CD14-positive monocyte (primary cell): ENCODE data around the gene H1-8. TPM values are rescaled to one million over a fixed set of nuclear protein-coding genes. Genes with fewer than 3 reads are reported as not detected.

Experiments used
- DNase-seq, 3 donors: peaks; one replicate each; pipeline ENCODE4 v3.0.0-alpha.2; 2011 to 2022
- H2AFZ ChIP-seq: 2 replicates; pipeline ENCODE4 v1.6.0; 2012; ENCODE audit warnings: mild to moderate bottlenecking, low read depth, low read length, inconsistent platforms; ENCODE audit not compliant: insufficient read depth, poor library complexity, severe bottlenecking
- H3K27ac ChIP-seq, 2 donors: 1 replicate in 1 of 2; 2 replicates in 1 of 2; pipeline ENCODE4 v1.5.1; 2012 to 2013; ENCODE audit warnings: low read length in 2 of 2, control low read depth in 1 of 2, inconsistent platforms in 1 of 2, low read depth in 1 of 2, mild to moderate bottlenecking in 1 of 2
- H3K27me3 ChIP-seq, 2 donors: one replicate each; pipeline versions ENCODE4 v1.6.0 to v1.6.1; 2011 to 2013; ENCODE audit warnings: low read length in 2 of 2; ENCODE audit not compliant: control insufficient read depth in 2 of 2, insufficient read depth in 2 of 2
- H3K36me3 ChIP-seq, 2 donors: replicated peaks in 1 of 2; 1 replicate in 1 of 2; 2 replicates in 1 of 2; pipeline versions ENCODE4 v1.5.1 to v1.6.1; 2012 to 2013; ENCODE audit warnings: low read length in 2 of 2, control low read depth in 1 of 2, inconsistent platforms in 1 of 2, mild to moderate bottlenecking in 1 of 2; ENCODE audit not compliant: insufficient read depth in 2 of 2, control insufficient read depth in 1 of 2
- H3K4me1 ChIP-seq, 2 donors: 1 replicate in 1 of 2; 2 replicates in 1 of 2; pipeline versions ENCODE4 v1.5.1 to v1.6.1; 2012 to 2013; ENCODE audit warnings: low read length in 2 of 2, control low read depth in 1 of 2, inconsistent platforms in 1 of 2, mild to moderate bottlenecking in 1 of 2, moderate library complexity in 1 of 2; ENCODE audit not compliant: insufficient read depth in 2 of 2, control insufficient read depth in 1 of 2
- H3K4me2 ChIP-seq: replicated peaks from 2 replicates; pipeline ENCODE3; 2012; ENCODE audit warnings: low read length, moderate library complexity, mild to moderate bottlenecking; ENCODE audit not compliant: poor library complexity, severe bottlenecking; ENCODE audit errors: extremely low read depth
- H3K4me3 ChIP-seq, 3 experiments: fragments of 200-600 bp in 1 of 3; sonication (generic) in 1 of 3; replicated peaks in 1 of 3; 1 replicate in 2 of 3; 2 replicates in 1 of 3; pipeline ENCODE4 v1.5.1; 2011 to 2013; ENCODE audit warnings: low read length in 3 of 3, mild to moderate bottlenecking in 3 of 3, control low read depth in 2 of 3, low read depth in 2 of 3, inconsistent platforms in 1 of 3, moderate library complexity in 1 of 3
- H3K79me2 ChIP-seq: 2 replicates; pipeline ENCODE4 v1.6.0; 2012; ENCODE audit warnings: mild to moderate bottlenecking, control low read depth, inconsistent platforms, low read length, moderate library complexity; ENCODE audit not compliant: insufficient read depth
- H3K9ac ChIP-seq: 2 replicates; pipeline ENCODE4 v1.6.0; 2017; ENCODE audit warnings: low read length, mild to moderate bottlenecking; ENCODE audit not compliant: insufficient read depth, poor library complexity, severe bottlenecking
- H3K9me3 ChIP-seq, 2 donors: replicated peaks in 1 of 2; 1 replicate in 1 of 2; 2 replicates in 1 of 2; pipeline versions ENCODE4 v1.5.1 to v1.6.1; 2012 to 2013; ENCODE audit warnings: low read length in 2 of 2, control low read depth in 1 of 2; ENCODE audit not compliant: control insufficient read depth in 1 of 2, insufficient read depth in 1 of 2
- H4K20me1 ChIP-seq: 2 replicates; pipeline ENCODE4 v1.6.0; 2012; ENCODE audit warnings: mild to moderate bottlenecking, low read length, control low read depth, moderate library complexity; ENCODE audit not compliant: insufficient read depth
- H3K27ac Mint-ChIP-seq, 7 donors: one replicate each; pipeline ENCODE4 v1.8.0; 2020; ENCODE audit warnings: mild to moderate bottlenecking in 7 of 7, mixed read lengths in 7 of 7, moderate library complexity in 6 of 7, inconsistent platforms in 2 of 7
- H3K27me3 Mint-ChIP-seq, 3 donors: one replicate each; pipeline ENCODE4 v1.8.0; 2021 to 2022; ENCODE audit warnings: low read depth in 3 of 3, mild to moderate bottlenecking in 3 of 3, mixed read lengths in 3 of 3, moderate library complexity in 3 of 3, inconsistent platforms in 1 of 3
- H3K36me3 Mint-ChIP-seq, 2 donors: one replicate each; pipeline ENCODE4 v1.8.0; 2020; ENCODE audit warnings: mixed read lengths in 2 of 2, inconsistent platforms in 1 of 2, mild to moderate bottlenecking in 1 of 2
- H3K4me1 Mint-ChIP-seq: one replicate; pipeline ENCODE4 v1.8.0; 2020; ENCODE audit warnings: mild to moderate bottlenecking, mixed read lengths
- H3K4me3 Mint-ChIP-seq, 2 donors: one replicate each; pipeline ENCODE4 v1.8.0; 2020; ENCODE audit warnings: mild to moderate bottlenecking in 2 of 2, mixed read lengths in 2 of 2, moderate library complexity in 1 of 2
- H3K9me3 Mint-ChIP-seq, 7 donors: one replicate each; pipeline ENCODE4 v1.8.0; 2020 to 2022; ENCODE audit warnings: mixed read lengths in 7 of 7, mild to moderate bottlenecking in 6 of 7, moderate library complexity in 6 of 7, inconsistent platforms in 2 of 7
- CTCF ChIP-seq: fragments of 200-600 bp; IDR thresholded peaks from one replicate; pipeline ENCODE4 v1.8.0; 2022; ENCODE audit warnings: antibody characterized with exemption, mild to moderate bottlenecking
- WGBS: methylation state at CpG from one replicate; pipeline ENCODE4 v1.1.5; 2013; ENCODE audit warnings: missing lambda C conversion rate; ENCODE audit not compliant: insufficient coverage; 5-methylcytosine and 5-hydroxymethylcytosine counted together
- intact Hi-C, 2 donors: fragments of 100-400 bp; cut with micrococcal nuclease; formaldehyde crosslinking; loops; one replicate each; pipeline versions ENCODE4 v1.15.0 to v1.15.1; 2023
- polyA plus RNA-seq, 3 donors: library from polyadenylated mRNA; depleted of rRNA in 1 of 3; unstranded in 2 of 3; stranded (reverse) in 1 of 3; fragments of 300-500 nt in 2 of 3; fragments of >200 nt in 1 of 3; fragmentation: Illumina TruSeq in 2 of 3; gene quantifications; 1 replicate in 2 of 3; 2 replicates in 1 of 3; pipeline ENCODE4 v1.2.3, GENCODE V29; 2012 to 2021

H1-8 gene
- polyA plus RNA-seq, 3 donors = not detected

GRCh38 chr3:129557548-129557894 lies 14.5 kb downstream of the H1-8 start:
- H3K27me3 Mint-ChIP-seq = peaks cover 0 to 2% (median 0%) of the 10 kb centered on the region in 3 donors
- Histone ChIP-seq H3K4me3 (no peak overlapping the region), H3K27ac (no peak overlapping the region), H4K20me1 (no peaks in the 10 kb centered on the region), H3K4me1 (peaks cover 20 to 27% of the 10 kb centered on the region in 2 donors), H3K9ac (no peak overlapping the region), H3K9me3 (no peaks in the 10 kb centered on the region), H3K36me3 (peaks cover 64 to 76% of the 10 kb centered on the region in 2 donors), H3K27me3 (no peaks in the 10 kb centered on the region), H2AFZ (no peak overlapping the region), H3K4me2 (no peak overlapping the region), H3K79me2 (no peaks in the 10 kb centered on the region)
- no peak for DNase-seq
- H3K36me3 Mint-ChIP-seq = peaks cover 58 to 68% of the 10 kb centered on the region in 2 donors
- no peak overlapping the region for H3K4me3 Mint-ChIP-seq
- no peak for TF ChIP-seq CTCF
- H3K9me3 Mint-ChIP-seq = no peaks in the 10 kb centered on the region
- intact Hi-C loops = no loop called here
- H3K4me1 Mint-ChIP-seq = peaks cover 33% of the 10 kb centered on the region
- WGBS = 98% methylated on average over 10 of the region's 11 CpGs
- H3K27ac Mint-ChIP-seq = peak overlapping the region in 2 of 7 donors; percentile 17 to 51

GRCh38 chr3:129558081-129558771 lies 15.3 kb downstream of the H1-8 start:
- Histone ChIP-seq H3K9me3 (no peaks in the 10 kb centered on the region), H3K79me2 (no peaks in the 10 kb centered on the region), H3K4me1 (peaks cover 17 to 24% of the 10 kb centered on the region in 2 donors), H3K27ac (peak overlapping the region in 1 of 2 donors; percentile 20), H4K20me1 (no peaks in the 10 kb centered on the region), H3K36me3 (peaks cover 71 to 83% of the 10 kb centered on the region in 2 donors), H3K4me2 (no peak overlapping the region), H3K27me3 (no peaks in the 10 kb centered on the region), H3K9ac (no peak overlapping the region), H3K4me3 (no peak overlapping the region), H2AFZ (no peak overlapping the region)
- TF ChIP-seq CTCF = no peak
- H3K27ac Mint-ChIP-seq = peak overlapping the region in 4 of 7 donors; percentile 48 to 80 (median 52)
- H3K4me3 Mint-ChIP-seq = no peak overlapping the region
- no peak for DNase-seq
- H3K36me3 Mint-ChIP-seq = peaks cover 64 to 75% of the 10 kb centered on the region in 2 donors
- WGBS = 79% methylated on average over 14 of the region's 15 CpGs
- H3K4me1 Mint-ChIP-seq = peaks cover 27% of the 10 kb centered on the region
- H3K9me3 Mint-ChIP-seq = no peaks in the 10 kb centered on the region
- intact Hi-C loops = no loop called here
- no peaks in the 10 kb centered on the region for H3K27me3 Mint-ChIP-seq
